SK-N-DZ (cell line): ENCODE measurements around the gene RIOK2. TPM values are rescaled to one million over a fixed set of nuclear protein-coding genes. Genes with fewer than 3 reads are reported as not detected.
"Not testable (repeated sequence)": the region's sequence is repeated elsewhere in the genome, so short reads cannot be mapped to it uniquely, and the experiment has no call there.

Source experiments
- DNase-seq: peaks from one replicate; pipeline ENCODE4 v3.0.0-alpha.2; 2015; ENCODE audit warnings: low spot score
- polyA plus RNA-seq, 2 experiments: library from polyadenylated mRNA; depleted of rRNA; stranded (reverse); fragments of >200 nt; gene quantifications; 2 replicates each; pipeline ENCODE4 v1.2.3, GENCODE V29; 2014

The RIOK2 gene
- 13.9 and 16.2 TPM in 2 replicates for polyA plus RNA-seq (2014; cell fraction: cytosol; rRNA removed)
- 19.2 and 24.3 TPM in 2 replicates for polyA plus RNA-seq (2014; cell fraction: nucleus; rRNA removed)

- peak; percentile 99 for DNase-seq
Measured at GRCh38 chr5:97183100-97183929, at the start of gene RIOK2. RIOK2 (minus strand) TSS chr5:97183247; CDS start chr5:97183191, 56 bp downstream.

- DNase-seq, result peak; percentile 68
Measured at GRCh38 chr5:97231025-97231636, 48.1 kb upstream of the RIOK2 start.

- no peak for DNase-seq
Measured at GRCh38 chr5:97229688-97230285, 46.7 kb upstream of the RIOK2 start.

GRCh38 chr5:97229196-97229595 lies 46.1 kb upstream of the RIOK2 start:
- DNase-seq, result no peak

- DNase-seq, result no peak
Measured at GRCh38 chr5:97225222-97225621, 42.2 kb upstream of the RIOK2 start.

- DNase-seq, result no peak
Measured at GRCh38 chr5:97224112-97224750, 41.2 kb upstream of the RIOK2 start.

- DNase-seq, result no peak
Measured at GRCh38 chr5:97223596-97223995, 40.5 kb upstream of the RIOK2 start.

GRCh38 chr5:97209343-97209742 lies 26.3 kb upstream of the RIOK2 start:
- no peak for DNase-seq

- DNase-seq, result no peak
Measured at GRCh38 chr5:97208714-97209113, 25.7 kb upstream of the RIOK2 start.

GRCh38 chr5:97208184-97208713 lies 25.2 kb upstream of the RIOK2 start:
- no peak for DNase-seq

- DNase-seq, result no peak
Measured at GRCh38 chr5:97194366-97194765, 11.3 kb upstream of the RIOK2 start.

GRCh38 chr5:97193355-97193688 lies 10.3 kb upstream of the RIOK2 start:
- DNase-seq, result no peak

- peak; percentile 52 for DNase-seq
Measured at GRCh38 chr5:97192580-97193354, 9.7 kb upstream of the RIOK2 start.

GRCh38 chr5:97191893-97192292 lies 8.8 kb upstream of the RIOK2 start:
- no peak for DNase-seq

- not testable (repeated sequence) for DNase-seq
Measured at GRCh38 chr5:97189523-97189922, 6.5 kb upstream of the RIOK2 start.

- DNase-seq, result no peak
Measured at GRCh38 chr5:97183930-97184213, 825 bp upstream of the RIOK2 start.

- DNase-seq, result no peak
Measured at GRCh38 chr5:97182571-97183099, 412 bp downstream of the RIOK2 start.

- DNase-seq, result no peak
Measured at GRCh38 chr5:97181856-97182545, 1.0 kb downstream of the RIOK2 start.

GRCh38 chr5:97179457-97179856 lies 3.6 kb downstream of the RIOK2 start:
- DNase-seq, result not testable (repeated sequence)

GRCh38 chr5:97172227-97172626 lies 10.8 kb downstream of the RIOK2 start:
- DNase-seq, result no peak
